ENCODE results near the gene ZNF608. TPM values are rescaled to one million over a fixed set of nuclear protein-coding genes. Genes with fewer than 3 reads are reported as not detected.

ZNF608 gene
- total and polyA plus RNA-seq, 2 donors (not counting 3 experiments of a cell fraction or from before 2014, with no cell fraction given), result 16.2 to 33.6 TPM

DNA sequence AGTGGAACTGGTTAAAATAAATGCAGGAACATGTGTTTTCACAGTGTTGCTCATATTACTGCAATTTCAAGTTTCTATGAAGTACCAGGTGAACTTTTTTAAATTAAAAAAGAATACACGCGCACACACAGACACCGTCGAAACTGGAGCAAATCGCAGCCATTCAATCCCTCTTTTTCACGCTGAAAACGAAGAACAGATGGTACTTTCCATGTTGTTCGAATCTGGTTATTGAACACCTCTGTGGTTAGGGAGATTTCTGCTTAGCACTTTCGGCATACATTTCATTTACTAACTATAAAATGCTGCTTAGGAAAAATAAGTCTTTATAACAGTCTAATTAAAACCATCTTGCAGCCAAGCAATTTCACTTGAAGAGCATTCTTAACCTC is 6.8 kb downstream of the ZNF608 start:
- Histone ChIP-seq H3K9ac (replicated peaks; ENCODE audit: extremely low read depth, insufficient read depth, low read length) (no peak overlapping the region), H3K4me1 (ENCODE audit: control insufficient read depth, extremely low read depth, insufficient read depth, low read length) (peaks cover 30% of the 10 kb centered on the region), H3K9me1 (replicated peaks; ENCODE audit: control insufficient read depth, extremely low read depth, insufficient read depth, low read length) (no peaks in the 10 kb centered on the region), H3K27me3 (ENCODE audit: control insufficient read depth in 2 of 2, insufficient read depth in 2 of 2, low read length in 2 of 2) (no peaks in the 10 kb centered on the region), H3K27ac (ENCODE audit: insufficient read depth, low read depth, low read length) (no peak overlapping the region), H4K20me1 (replicated peaks; ENCODE audit: control insufficient read depth, extremely low read depth, insufficient read depth, low read length) (peaks cover 8% of the 10 kb centered on the region), H2AFZ (ENCODE audit: low read depth, low read length) (no peak overlapping the region), H3K79me2 (ENCODE audit: control insufficient read depth, insufficient read depth, low read length) (peaks cover 47% of the 10 kb centered on the region), H3K9me3 (replicated peaks; ENCODE audit: control insufficient read depth, insufficient read depth, low read length) (no peaks in the 10 kb centered on the region), H3K4me3 (replicated peaks in 1 of 3; ENCODE audit: insufficient read depth in 1 of 3, low read depth in 1 of 3, low read length in 3 of 3) (no peak overlapping the region), H3K36me3 (ENCODE audit: control insufficient read depth in 2 of 2, extremely low read depth in 1 of 2, insufficient read depth in 2 of 2, low read length in 2 of 2) (no peaks in the 10 kb centered on the region), H3K4me2 (ENCODE audit: insufficient read depth, low read length) (no peak overlapping the region)
- dilution Hi-C loops (cut with MboI; ENCODE audit: extremely low pct_ligation_motif_present, low sequenced_read_pairs), result no loop called here
- FAIRE-seq (no peak), DNase-seq (ENCODE audit: low read depth, low spot score) (no peak)
- CTCF ChIA-PET, result no interaction called here
- TF ChIP-seq, protein P1, sequence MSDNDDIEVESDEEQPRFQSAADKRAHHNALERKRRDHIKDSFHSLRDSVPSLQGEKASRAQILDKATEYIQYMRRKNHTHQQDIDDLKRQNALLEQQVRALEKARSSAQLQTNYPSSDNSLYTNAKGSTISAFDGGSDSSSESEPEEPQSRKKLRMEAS (IDR thresholded peaks at IDR 0.05; ENCODE audit: insufficient read depth, insufficient read length), result no peak
- TF ChIP-seq FOS (IDR thresholded peaks at IDR 0.05; ENCODE audit: borderline replicate concordance, insufficient read depth, low read length), result no peak
- no peak for TF ChIP-seq POLR2AphosphoS5 (IDR thresholded peaks at IDR 0.05; ENCODE audit: insufficient read depth, low read depth, low read length)
- no peak for TF ChIP-seq POLR2A (IDR thresholded peaks at IDR 0.05; ENCODE audit: low read depth, low read length)
- TF ChIP-seq GATA2 (IDR thresholded peaks at IDR 0.05; ENCODE audit: insufficient read depth, insufficient read length, low read depth, low read length), result no peak
- intact Hi-C loops (cut with micrococcal nuclease), result loop anchor here (10.0 kb wide), 1 partner anchor 925 kb away; no protein-coding TSS in a partner anchor
- no TSS peak for BruUV-seq (replicated peaks)
- POLR2A ChIA-PET, result no interaction called here

DNA sequence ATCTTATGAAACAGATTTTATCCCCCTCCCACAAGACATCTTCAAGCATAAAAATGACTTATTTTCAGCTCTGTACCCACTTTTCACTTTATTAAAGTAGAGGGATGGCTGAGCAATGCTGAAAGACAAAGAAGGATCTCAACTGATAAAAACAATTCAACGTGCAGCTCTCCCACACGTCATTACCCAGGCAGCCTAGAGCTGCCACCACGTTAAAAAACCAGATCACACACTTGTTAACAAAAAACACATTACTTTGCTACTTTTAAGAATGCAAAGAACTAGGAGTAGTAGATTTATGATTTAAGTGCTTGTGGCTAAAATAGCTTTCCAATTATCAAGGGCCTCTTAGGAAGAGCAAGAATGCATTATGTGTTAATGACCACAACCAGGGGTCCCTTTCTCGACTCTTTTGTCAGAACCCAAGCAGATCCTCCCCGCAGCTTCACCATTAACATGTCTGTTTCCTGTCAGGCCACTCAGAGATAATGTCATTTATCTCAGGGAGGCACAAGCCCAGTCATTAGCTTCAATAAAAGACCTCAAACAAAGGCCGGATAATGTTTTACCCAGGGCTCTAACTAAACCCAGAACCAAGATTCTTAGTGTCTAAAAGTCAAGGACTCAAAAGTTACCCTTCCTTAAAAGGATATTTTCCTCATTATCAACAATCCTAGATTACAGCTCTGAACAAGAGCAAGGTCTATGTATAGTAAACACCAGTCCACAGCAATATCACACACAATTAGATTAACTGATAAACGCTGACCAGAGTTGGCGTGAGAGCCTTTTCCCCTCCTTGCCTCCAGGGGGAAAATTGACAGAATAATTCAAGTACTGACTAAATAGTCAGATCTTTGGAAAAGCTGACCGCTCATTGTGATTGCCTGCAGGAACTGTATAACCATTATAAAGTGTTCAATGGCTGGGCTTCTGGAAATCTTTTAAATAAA is 7.5 kb downstream of the ZNF608 start:
- no peak for TF ChIP-seq JUN (IDR thresholded peaks at IDR 0.05; ENCODE audit: borderline replicate concordance, insufficient read depth, insufficient read length, low read depth)
- TF ChIP-seq GATA2 (IDR thresholded peaks at IDR 0.05; ENCODE audit: insufficient read depth, insufficient read length, low read depth, low read length), result no peak
- TF ChIP-seq POLR2A (IDR thresholded peaks at IDR 0.05; ENCODE audit: low read depth, low read length), result no peak
- TF ChIP-seq MYC (IDR thresholded peaks at IDR 0.05; ENCODE audit: low read depth, low read length), result no peak
- no peak for TF ChIP-seq EZH2 (IDR thresholded peaks at IDR 0.05; ENCODE audit: borderline replicate concordance, low read depth, low read length, severe bottlenecking)
- TF ChIP-seq POLR2AphosphoS5 (IDR thresholded peaks at IDR 0.05; ENCODE audit: insufficient read depth, low read depth, low read length), result no peak
- TF ChIP-seq, protein P2, sequence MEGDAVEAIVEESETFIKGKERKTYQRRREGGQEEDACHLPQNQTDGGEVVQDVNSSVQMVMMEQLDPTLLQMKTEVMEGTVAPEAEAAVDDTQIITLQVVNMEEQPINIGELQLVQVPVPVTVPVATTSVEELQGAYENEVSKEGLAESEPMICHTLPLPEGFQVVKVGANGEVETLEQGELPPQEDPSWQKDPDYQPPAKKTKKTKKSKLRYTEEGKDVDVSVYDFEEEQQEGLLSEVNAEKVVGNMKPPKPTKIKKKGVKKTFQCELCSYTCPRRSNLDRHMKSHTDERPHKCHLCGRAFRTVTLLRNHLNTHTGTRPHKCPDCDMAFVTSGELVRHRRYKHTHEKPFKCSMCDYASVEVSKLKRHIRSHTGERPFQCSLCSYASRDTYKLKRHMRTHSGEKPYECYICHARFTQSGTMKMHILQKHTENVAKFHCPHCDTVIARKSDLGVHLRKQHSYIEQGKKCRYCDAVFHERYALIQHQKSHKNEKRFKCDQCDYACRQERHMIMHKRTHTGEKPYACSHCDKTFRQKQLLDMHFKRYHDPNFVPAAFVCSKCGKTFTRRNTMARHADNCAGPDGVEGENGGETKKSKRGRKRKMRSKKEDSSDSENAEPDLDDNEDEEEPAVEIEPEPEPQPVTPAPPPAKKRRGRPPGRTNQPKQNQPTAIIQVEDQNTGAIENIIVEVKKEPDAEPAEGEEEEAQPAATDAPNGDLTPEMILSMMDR (IDR thresholded peaks at IDR 0.05; ENCODE audit: extremely low read depth in 1 of 2, insufficient read depth in 1 of 2, low read depth in 1 of 2, low read length in 2 of 2), result no peak
- no peak for TF ChIP-seq FOS (IDR thresholded peaks at IDR 0.05; ENCODE audit: borderline replicate concordance, insufficient read depth, low read length)
- TF ChIP-seq, protein P1 (IDR thresholded peaks at IDR 0.05; ENCODE audit: insufficient read depth, insufficient read length), result no peak
- DNase-seq (ENCODE audit: low read depth, low spot score) (no peak), FAIRE-seq (no peak)
- dilution Hi-C loops (cut with MboI; ENCODE audit: extremely low pct_ligation_motif_present, low sequenced_read_pairs), result no loop called here
- no peak overlapping the region for H3K27ac ChIP-seq (ENCODE audit: insufficient read depth, low read depth, low read length)
- peaks cover 26% of the 10 kb centered on the region for H3K4me1 ChIP-seq (ENCODE audit: control insufficient read depth, extremely low read depth, insufficient read depth, low read length)
- no peaks in the 10 kb centered on the region for H3K9me3 ChIP-seq (replicated peaks; ENCODE audit: control insufficient read depth, insufficient read depth, low read length)
- H3K4me3 ChIP-seq (replicated peaks in 1 of 3; ENCODE audit: insufficient read depth in 1 of 3, low read depth in 1 of 3, low read length in 3 of 3), result no peak overlapping the region
- peaks cover 41% of the 10 kb centered on the region for H3K79me2 ChIP-seq (ENCODE audit: control insufficient read depth, insufficient read depth, low read length)
- ChIA-PET CTCF (no interaction called here), POLR2A (interaction anchor here (0.6 kb wide), 1 partner anchor 9 kb away, joined by 3 read pairs; no protein-coding TSS in a partner anchor)
- no peak overlapping the region for H3K9ac ChIP-seq (replicated peaks; ENCODE audit: extremely low read depth, insufficient read depth, low read length)
- intact Hi-C loops (cut with micrococcal nuclease), result no loop called here
- peaks cover 8% of the 10 kb centered on the region for H4K20me1 ChIP-seq (replicated peaks; ENCODE audit: control insufficient read depth, extremely low read depth, insufficient read depth, low read length)
- no peaks in the 10 kb centered on the region for H3K36me3 ChIP-seq (ENCODE audit: control insufficient read depth in 2 of 2, extremely low read depth in 1 of 2, insufficient read depth in 2 of 2, low read length in 2 of 2)
- H3K4me2 ChIP-seq (ENCODE audit: insufficient read depth, low read length), result no peak overlapping the region
- no TSS peak for BruUV-seq (replicated peaks)
- H2AFZ ChIP-seq (ENCODE audit: low read depth, low read length), result no peak overlapping the region
- H3K9me1 ChIP-seq (replicated peaks; ENCODE audit: control insufficient read depth, extremely low read depth, insufficient read depth, low read length), result no peaks in the 10 kb centered on the region
- no peaks in the 10 kb centered on the region for H3K27me3 ChIP-seq (ENCODE audit: control insufficient read depth in 2 of 2, insufficient read depth in 2 of 2, low read length in 2 of 2)
